ENCODE measurements around the gene CCAR1. TPM values are rescaled to one million over a fixed set of nuclear protein-coding genes. Genes with fewer than 3 reads are reported as not detected.

CCAR1 gene
- total and polyA plus RNA-seq, 7 donors = 12.0 to 69.2 (median 37.6) TPM

GRCh38 chr10:68787813-68788212, 66.8 kb downstream of the CCAR1 start:
- 90 to 91% methylated on average over 3 of the region's 3 CpGs for WGBS, 2 donors
- TF ChIP-seq CTCF (IDR thresholded peaks at IDR 0.05) (no peak), EP300 (IDR thresholded peaks at IDR 0.05) (no peak), POLR2A (IDR thresholded peaks at IDR 0.05) (no peak), POLR2AphosphoS5 (IDR thresholded peaks at IDR 0.05) (no peak)
- intact Hi-C loops (cut with DNase I) = no loop called here
- no peak for DNase-seq
- Histone ChIP-seq H3K36me3 (peaks cover 31 to 99% (median 50%) of the 10 kb centered on the region in 4 donors), H3K4me3 (no peak overlapping the region), H3K27me3 (no peaks in the 10 kb centered on the region), H3K4me1 (no peaks in the 10 kb centered on the region), H3K27ac (no peak overlapping the region), H3K9me3 (no peaks in the 10 kb centered on the region)

DNA sequence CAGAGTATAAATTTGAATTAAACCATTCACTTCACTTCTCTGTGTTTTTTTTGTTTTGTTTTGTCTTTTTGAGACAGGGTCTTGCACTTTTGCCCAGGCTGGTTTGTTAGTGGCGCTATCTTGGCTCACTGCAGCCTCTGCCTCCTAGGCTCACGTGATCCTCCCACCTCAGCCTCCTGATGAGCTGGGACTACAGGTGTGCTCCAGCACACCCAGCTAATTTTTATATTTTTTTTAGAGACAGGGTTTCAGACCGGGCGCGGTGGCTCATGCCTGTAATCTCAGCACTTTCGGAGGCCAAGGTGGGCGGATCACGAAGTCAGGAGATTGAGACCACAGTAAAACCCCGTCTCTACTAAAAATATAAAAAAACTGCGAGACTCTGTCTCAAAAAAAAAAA, 69.4 kb downstream of the CCAR1 start:
- H3K27ac ChIP-seq = no peak overlapping the region
- H3K4me1 ChIP-seq = no peaks in the 10 kb centered on the region
- H3K36me3 ChIP-seq = peaks cover 31 to 100% (median 50%) of the 10 kb centered on the region in 4 donors
- intact Hi-C loops (cut with DNase I) = loop anchor here (5.0 kb wide), 1 partner anchor 107 kb away; no protein-coding TSS in a partner anchor
- no peaks in the 10 kb centered on the region for H3K27me3 ChIP-seq
- no peak for DNase-seq
- no peaks in the 10 kb centered on the region for H3K9me3 ChIP-seq
- no peak overlapping the region for H3K4me3 ChIP-seq
- 96 to 97% methylated on average over 10 of the region's 10 CpGs for WGBS, 2 donors
- no peak for TF ChIP-seq POLR2A (IDR thresholded peaks at IDR 0.05)
- no peak for TF ChIP-seq CTCF (IDR thresholded peaks at IDR 0.05)
- no peak for TF ChIP-seq POLR2AphosphoS5 (IDR thresholded peaks at IDR 0.05)
- TF ChIP-seq EP300 (IDR thresholded peaks at IDR 0.05) = no peak

DNA sequence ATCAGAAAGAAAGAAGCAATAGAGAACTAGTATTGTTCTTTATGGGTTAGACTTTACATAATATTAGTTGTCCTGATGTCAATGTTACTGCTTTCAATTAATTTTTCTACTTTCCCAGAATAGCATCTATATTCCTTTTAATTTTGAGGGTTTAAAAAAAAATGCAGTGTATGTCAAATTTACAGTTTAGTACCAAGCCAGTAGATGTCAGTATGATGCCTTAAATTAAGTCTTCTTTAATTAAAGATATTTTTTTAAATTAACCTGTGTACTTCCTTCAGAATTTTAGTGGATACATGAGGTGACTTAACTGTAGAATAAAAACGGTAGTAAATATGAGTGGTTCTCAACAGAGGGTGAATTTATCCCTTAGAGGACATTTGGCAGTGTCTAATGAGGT, 71.1 kb downstream of the CCAR1 start:
- H3K4me3 ChIP-seq = no peak overlapping the region
- H3K27ac ChIP-seq = no peak overlapping the region
- WGBS, 2 donors = 38 to 75% methylated on average over 1 of the region's 1 CpG
- H3K9me3 ChIP-seq = no peaks in the 10 kb centered on the region
- no peak for DNase-seq
- intact Hi-C loops (cut with DNase I) = loop anchor here (5.0 kb wide), 1 partner anchor 105 kb away; no protein-coding TSS in a partner anchor
- H3K36me3 ChIP-seq = peaks cover 22 to 100% (median 46%) of the 10 kb centered on the region in 4 donors
- H3K4me1 ChIP-seq = no peaks in the 10 kb centered on the region
- no peak for TF ChIP-seq POLR2A (IDR thresholded peaks at IDR 0.05)
- no peak for TF ChIP-seq EP300 (IDR thresholded peaks at IDR 0.05)
- TF ChIP-seq CTCF (IDR thresholded peaks at IDR 0.05) = no peak
- no peak for TF ChIP-seq POLR2AphosphoS5 (IDR thresholded peaks at IDR 0.05)
- H3K27me3 ChIP-seq = no peaks in the 10 kb centered on the region

DNA sequence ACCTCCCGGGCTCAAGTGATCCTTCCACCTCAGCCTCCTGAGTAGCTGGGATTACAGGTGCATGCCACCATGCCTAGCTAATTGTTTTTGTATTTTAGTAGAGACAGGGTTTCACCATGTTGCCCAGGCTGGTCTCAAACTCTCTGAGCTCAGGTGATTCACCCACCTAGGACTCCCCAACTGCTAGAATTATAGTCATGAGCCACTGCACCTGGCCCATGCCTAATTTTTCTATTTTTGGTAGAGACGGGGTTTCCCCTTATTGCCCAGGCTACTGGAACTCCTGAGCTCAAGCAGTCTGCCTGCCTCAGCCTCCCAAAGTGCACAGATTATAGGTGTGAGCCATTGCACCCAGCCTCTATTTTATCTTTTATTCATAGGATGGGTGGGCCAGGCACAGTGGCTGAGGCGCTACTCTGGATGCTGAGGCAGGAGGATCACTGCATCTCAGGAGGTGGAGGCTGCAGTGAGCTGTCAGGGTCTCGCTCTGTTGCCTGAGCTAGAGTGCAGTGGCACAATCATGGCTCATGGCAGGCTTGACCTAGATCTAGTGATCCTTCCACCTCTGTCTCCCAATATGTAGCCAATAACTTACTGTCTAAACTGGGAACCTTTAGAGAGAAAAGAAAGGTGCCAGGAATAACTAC, 75.0 kb downstream of the CCAR1 start:
- Histone ChIP-seq H3K36me3 (peaks cover 0 to 63% (median 11%) of the 10 kb centered on the region in 4 donors), H3K4me3 (no peak overlapping the region), H3K9me3 (no peaks in the 10 kb centered on the region), H3K27ac (no peak overlapping the region), H3K4me1 (no peaks in the 10 kb centered on the region), H3K27me3 (no peaks in the 10 kb centered on the region)
- intact Hi-C loops (cut with DNase I) = no loop called here
- no peak for TF ChIP-seq POLR2AphosphoS5 (IDR thresholded peaks at IDR 0.05)
- no peak for TF ChIP-seq EP300 (IDR thresholded peaks at IDR 0.05)
- TF ChIP-seq POLR2A (IDR thresholded peaks at IDR 0.05) = no peak
- no peak for TF ChIP-seq CTCF (IDR thresholded peaks at IDR 0.05)
- DNase-seq = no peak
- 96% methylated on average over 4 of the region's 4 CpGs for WGBS, 2 donors

DNA sequence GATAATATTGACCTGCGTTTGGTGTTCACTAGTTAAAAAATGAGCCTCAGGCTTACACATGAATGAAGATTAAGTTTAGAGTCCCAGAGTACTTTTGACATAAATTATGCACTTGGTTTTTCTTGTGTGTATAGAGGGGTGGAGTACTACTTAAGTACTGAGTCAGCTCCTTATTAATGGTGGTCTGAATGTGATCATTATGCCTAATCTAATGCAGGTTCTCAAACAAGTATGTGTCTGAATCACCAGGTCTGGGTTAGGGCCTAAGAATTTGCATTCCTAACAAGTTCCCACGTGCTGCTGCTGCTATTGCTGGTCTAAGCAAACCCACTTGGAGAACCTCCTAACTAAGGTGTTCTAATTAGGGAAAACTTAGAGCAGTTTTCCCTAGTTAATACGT, 75.6 kb downstream of the CCAR1 start:
- intact Hi-C loops (cut with DNase I) = no loop called here
- no peak overlapping the region for H3K4me3 ChIP-seq
- H3K27ac ChIP-seq = no peak overlapping the region
- H3K9me3 ChIP-seq = no peaks in the 10 kb centered on the region
- H3K4me1 ChIP-seq = no peaks in the 10 kb centered on the region
- H3K27me3 ChIP-seq = no peaks in the 10 kb centered on the region
- 88 to 90% methylated on average over 3 of the region's 3 CpGs for WGBS, 2 donors
- TF ChIP-seq EP300 (IDR thresholded peaks at IDR 0.05) = no peak
- no peak for TF ChIP-seq POLR2AphosphoS5 (IDR thresholded peaks at IDR 0.05)
- no peak for TF ChIP-seq POLR2A (IDR thresholded peaks at IDR 0.05)
- no peak for TF ChIP-seq CTCF (IDR thresholded peaks at IDR 0.05)
- DNase-seq = no peak
- H3K36me3 ChIP-seq = peaks cover 0 to 57% (median 10%) of the 10 kb centered on the region in 4 donors

All from sigmoid colon (tissue), 7 donors.